Spinal cord (tissue), 10 donors: Measurements from ENCODE around the gene ADCYAP1R1. TPM values are rescaled to one million over a fixed set of nuclear protein-coding genes. Genes with fewer than 3 reads are reported as not detected.

Experiments used
- DNase-seq, 6 donors: peaks; one replicate each; pipeline versions ENCODE4 v3.0.0 to v3.0.0-alpha.2; 2013 to 2015; ENCODE audit warnings: low spot score in 6 of 6, low read depth in 4 of 6
- H3K27ac ChIP-seq: one replicate; pipeline ENCODE4 v1.5.1; 2013; ENCODE audit warnings: low read depth, low read length, control low read depth
- H3K27me3 ChIP-seq: one replicate; pipeline ENCODE4 v1.6.1; 2013; ENCODE audit warnings: low read length; ENCODE audit not compliant: control insufficient read depth, insufficient read depth
- H3K36me3 ChIP-seq: one replicate; pipeline ENCODE4 v1.6.1; 2013; ENCODE audit warnings: low read length; ENCODE audit not compliant: control insufficient read depth, insufficient read depth
- H3K4me1 ChIP-seq: one replicate; pipeline ENCODE4 v1.6.1; 2013; ENCODE audit warnings: low read length; ENCODE audit not compliant: control insufficient read depth, insufficient read depth
- H3K4me3 ChIP-seq: one replicate; pipeline ENCODE4 v1.5.1; 2013; ENCODE audit warnings: low read depth, low read length, control low read depth
- H3K9me3 ChIP-seq: one replicate; pipeline ENCODE4 v1.6.1; 2013; ENCODE audit warnings: low read length; ENCODE audit not compliant: control insufficient read depth, insufficient read depth
- WGBS: methylation state at CpG from one replicate; pipeline ENCODE4 v1.1.5; 2013; ENCODE audit warnings: missing lambda C conversion rate; ENCODE audit not compliant: insufficient coverage; 5-methylcytosine and 5-hydroxymethylcytosine counted together
- polyA plus RNA-seq, 2 donors: library from polyadenylated mRNA; unstranded; fragments of 120-200 nt; gene quantifications; one replicate each; pipeline ENCODE4 v1.2.1, GENCODE V29; 2013; ENCODE audit not compliant: insufficient read length in 2 of 2
- total RNA-seq, 2 donors: library from RNA; depleted of rRNA in 1 of 2; stranded (reverse); fragments of 120-200 nt in 1 of 2; fragments of >200 nt in 1 of 2; gene quantifications; one replicate each; pipeline versions ENCODE4 v1.2.3 to v1.2.4, GENCODE V29; 2013 to 2014
- donor health status: healthy.

ADCYAP1R1 gene
- total and polyA plus RNA-seq, 4 donors, result 68.2 to 253 (median 138) TPM

DNA sequence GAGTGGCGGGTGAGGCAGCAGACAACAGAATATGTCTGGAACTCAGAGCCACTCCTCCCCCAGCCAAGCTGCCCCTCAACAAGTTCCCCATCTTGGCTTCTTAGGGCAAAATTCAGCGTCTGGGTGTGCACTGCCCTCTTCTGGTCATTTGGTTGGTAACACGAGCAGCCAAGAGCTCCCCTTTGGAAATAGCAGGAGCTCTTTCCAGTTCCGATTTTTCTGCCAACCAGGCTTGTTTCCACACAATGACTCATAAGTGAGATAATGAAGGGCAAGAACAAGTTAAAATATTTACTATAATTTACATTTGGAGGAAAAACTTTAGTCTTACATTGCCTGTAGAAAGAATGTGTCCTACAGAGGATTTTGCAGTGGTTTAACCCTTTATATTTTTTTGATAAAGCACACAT lies 70.5 kb downstream of the ADCYAP1R1 start:
- no peak overlapping the region for H3K27ac ChIP-seq
- H3K4me3 ChIP-seq, result no peak overlapping the region
- no peaks in the 10 kb centered on the region for H3K9me3 ChIP-seq
- DNase-seq, result peak; percentile 62 to 93 (median 77)
- H3K4me1 ChIP-seq, result no peaks in the 10 kb centered on the region
- no peaks in the 10 kb centered on the region for H3K27me3 ChIP-seq
- no peaks in the 10 kb centered on the region for H3K36me3 ChIP-seq
- 0% methylated on average over 2 of the region's 4 CpGs for WGBS

DNA sequence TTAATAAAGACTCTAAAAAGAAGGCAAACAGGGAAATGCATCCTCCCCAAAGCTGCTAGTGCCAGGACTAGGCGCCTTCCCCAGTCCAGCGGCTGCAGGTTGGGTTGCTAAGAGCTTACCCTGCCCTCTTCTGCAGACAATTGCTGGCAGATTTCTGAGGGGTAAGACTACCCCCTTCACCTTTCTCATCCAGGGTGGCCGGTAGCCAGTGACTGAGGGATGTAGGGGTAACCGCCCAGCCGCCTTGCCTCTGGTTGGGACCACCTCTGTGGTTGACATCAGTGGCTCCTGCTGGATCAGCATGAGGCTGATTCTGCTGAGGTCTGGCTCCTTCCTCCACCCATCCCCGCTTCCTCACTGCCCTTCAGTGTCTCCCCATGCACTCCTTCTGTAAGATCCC lies 71.2 kb downstream of the ADCYAP1R1 start:
- H3K36me3 ChIP-seq, result no peaks in the 10 kb centered on the region
- H3K27ac ChIP-seq, result no peak overlapping the region
- no peaks in the 10 kb centered on the region for H3K4me1 ChIP-seq
- no peaks in the 10 kb centered on the region for H3K9me3 ChIP-seq
- 89% methylated on average over 6 of the region's 6 CpGs for WGBS
- no peak overlapping the region for H3K4me3 ChIP-seq
- DNase-seq, result no peak
- H3K27me3 ChIP-seq, result no peaks in the 10 kb centered on the region

DNA sequence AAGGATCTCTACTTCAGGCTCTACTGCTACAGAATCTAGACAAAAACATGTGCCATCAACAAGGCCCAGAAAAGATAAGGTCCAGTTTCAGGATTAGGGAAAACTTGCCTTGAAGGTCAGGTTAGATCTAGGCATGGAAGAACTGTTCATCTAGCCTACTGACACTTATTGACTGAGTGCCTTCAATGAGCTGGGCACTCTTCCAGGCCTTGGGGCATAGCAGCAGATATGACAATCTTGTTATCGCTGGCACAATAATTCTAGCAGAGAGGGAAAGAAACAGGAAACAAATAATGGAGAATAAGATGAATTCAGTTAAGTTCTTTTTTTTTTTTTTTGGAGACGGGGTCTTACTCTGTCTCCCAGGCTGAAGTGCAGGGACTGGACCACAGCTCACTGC lies 71.6 kb downstream of the ADCYAP1R1 start:
- Histone ChIP-seq H3K4me1 (no peaks in the 10 kb centered on the region), H3K4me3 (no peak overlapping the region), H3K27ac (no peak overlapping the region), H3K27me3 (no peaks in the 10 kb centered on the region), H3K9me3 (no peaks in the 10 kb centered on the region), H3K36me3 (no peaks in the 10 kb centered on the region)
- DNase-seq, result no peak
- no CpG with 5 or more reads among the region's 2 CpGs for WGBS

- no peaks in the 10 kb centered on the region for H3K9me3 ChIP-seq
- no peak overlapping the region for H3K27ac ChIP-seq
- no peaks in the 10 kb centered on the region for H3K27me3 ChIP-seq
- no peaks in the 10 kb centered on the region for H3K4me1 ChIP-seq
- no peak overlapping the region for H3K4me3 ChIP-seq
- 90% methylated on average over 4 of the region's 4 CpGs for WGBS
- no peaks in the 10 kb centered on the region for H3K36me3 ChIP-seq
- DNase-seq, result no peak
Observed at GRCh38 chr7:31125171-31125570, 73.1 kb downstream of the ADCYAP1R1 start.

DNA sequence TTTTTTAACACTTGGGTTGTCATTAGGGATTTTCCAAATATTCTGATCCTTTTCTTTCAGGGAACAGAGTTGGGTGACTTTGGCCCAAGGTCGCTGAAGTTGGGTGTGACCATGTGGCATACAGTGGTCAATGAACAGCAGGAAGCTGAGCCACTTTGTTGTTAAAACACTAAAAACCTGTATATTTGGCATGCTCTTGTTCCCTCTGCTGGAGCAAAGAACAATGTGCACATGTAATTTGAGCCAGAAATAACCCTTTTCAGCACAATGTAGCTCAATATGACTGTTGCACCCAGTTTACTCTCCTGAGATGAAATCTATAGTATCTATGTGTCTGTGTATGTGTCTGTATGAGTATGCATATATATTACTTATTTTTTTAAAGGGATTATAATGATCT lies 74.9 kb downstream of the ADCYAP1R1 start:
- H3K9me3 ChIP-seq, result peaks cover 2% of the 10 kb centered on the region
- H3K27me3 ChIP-seq, result no peaks in the 10 kb centered on the region
- no peak overlapping the region for H3K4me3 ChIP-seq
- no peak overlapping the region for H3K27ac ChIP-seq
- no peaks in the 10 kb centered on the region for H3K4me1 ChIP-seq
- WGBS, result 56% methylated on average over 1 of the region's 1 CpG
- H3K36me3 ChIP-seq, result no peaks in the 10 kb centered on the region
- DNase-seq, result peak in 3 of 6 donors; percentile 15 to 79 (median 38)

DNA sequence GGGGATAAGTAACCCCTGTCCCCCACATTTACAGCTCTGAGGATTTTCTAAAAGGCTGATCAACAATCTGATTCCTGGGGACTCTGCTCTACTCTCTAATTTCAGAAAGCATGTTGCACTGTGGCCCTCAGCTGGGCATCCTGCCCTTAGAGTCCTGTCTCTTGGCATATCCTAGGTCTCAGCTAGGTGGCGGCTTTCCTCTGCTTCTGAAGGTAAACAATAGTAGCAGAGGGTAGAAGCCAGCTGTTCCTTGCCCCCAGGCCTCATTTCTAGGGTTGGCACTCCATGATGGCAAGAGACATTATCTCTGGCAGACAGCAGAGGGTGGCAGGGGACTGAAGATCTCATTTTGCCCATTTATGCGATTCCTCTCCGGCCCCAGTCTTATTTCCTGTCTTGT lies 77.0 kb downstream of the ADCYAP1R1 start:
- no peaks in the 10 kb centered on the region for H3K36me3 ChIP-seq
- H3K4me1 ChIP-seq, result peaks cover 3% of the 10 kb centered on the region
- no peak for DNase-seq
- 82% methylated on average over 3 of the region's 3 CpGs for WGBS
- no peak overlapping the region for H3K27ac ChIP-seq
- H3K9me3 ChIP-seq, result peaks cover 2% of the 10 kb centered on the region
- no peak overlapping the region for H3K4me3 ChIP-seq
- no peaks in the 10 kb centered on the region for H3K27me3 ChIP-seq

DNA sequence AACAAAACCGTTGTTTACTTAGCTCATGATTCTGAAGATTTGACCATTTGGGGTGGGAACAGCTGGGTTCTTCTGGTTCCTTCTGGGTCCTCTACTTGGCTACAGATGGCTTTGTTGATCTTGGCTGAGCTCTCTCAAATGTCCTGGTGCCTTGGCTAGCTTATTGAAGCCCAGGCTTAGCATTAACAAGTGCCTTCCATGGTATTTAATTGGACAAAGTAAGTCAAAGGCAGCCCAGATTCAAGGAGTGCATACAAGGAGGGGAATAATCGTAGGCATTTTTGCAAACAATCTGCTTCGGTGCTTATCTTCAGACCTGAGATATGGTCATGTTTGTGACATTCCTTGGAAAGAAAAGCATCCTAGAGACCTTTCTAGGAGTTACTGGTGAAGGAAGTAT lies 81.4 kb downstream of the ADCYAP1R1 start:
- Histone ChIP-seq H3K27ac (no peak overlapping the region), H3K9me3 (peaks cover 2% of the 10 kb centered on the region), H3K36me3 (no peaks in the 10 kb centered on the region), H3K4me3 (no peak overlapping the region), H3K27me3 (no peaks in the 10 kb centered on the region), H3K4me1 (peaks cover 10% of the 10 kb centered on the region)
- 72% methylated on average over 3 of the region's 3 CpGs for WGBS
- DNase-seq, result no peak

GRCh38 chr7:31134246-31135188 lies 82.4 kb downstream of the ADCYAP1R1 start:
- H3K27me3 ChIP-seq, result no peaks in the 10 kb centered on the region
- DNase-seq, result peak; percentile 61 to 96 (median 78)
- 50% methylated on average over 24 of the region's 31 CpGs for WGBS
- H3K27ac ChIP-seq, result no peak overlapping the region
- no peak overlapping the region for H3K4me3 ChIP-seq
- peaks cover 10% of the 10 kb centered on the region for H3K4me1 ChIP-seq
- no peaks in the 10 kb centered on the region for H3K36me3 ChIP-seq
- peaks cover 2% of the 10 kb centered on the region for H3K9me3 ChIP-seq

GRCh38 chr7:31137234-31137633 lies 85.1 kb downstream of the ADCYAP1R1 start:
- Histone ChIP-seq H3K4me1 (peaks cover 10% of the 10 kb centered on the region), H3K9me3 (no peaks in the 10 kb centered on the region), H3K36me3 (no peaks in the 10 kb centered on the region), H3K27me3 (no peaks in the 10 kb centered on the region), H3K4me3 (no peak overlapping the region), H3K27ac (no peak overlapping the region)
- DNase-seq, result no peak
- WGBS, result 94% methylated on average over 6 of the region's 7 CpGs

GRCh38 chr7:31145339-31145738 lies 93.2 kb downstream of the ADCYAP1R1 start:
- no peaks in the 10 kb centered on the region for H3K4me1 ChIP-seq
- no peaks in the 10 kb centered on the region for H3K27me3 ChIP-seq
- no peak for DNase-seq
- no peaks in the 10 kb centered on the region for H3K36me3 ChIP-seq
- H3K4me3 ChIP-seq, result no peak overlapping the region
- no peaks in the 10 kb centered on the region for H3K9me3 ChIP-seq
- H3K27ac ChIP-seq, result no peak overlapping the region
